K562 (cell line): ENCODE measurements around the gene MYL12B. TPM values are rescaled to one million over a fixed set of nuclear protein-coding genes. Genes with fewer than 3 reads are reported as not detected.

Experiments
- ATAC-seq: fragments of 200-7000 bp; cut with Tn5 transposase; 3 replicates; pipeline ENCODE4 v1.9.1; 2020; ENCODE audit warnings: moderate library complexity
- BruUV-seq: library from RNA; stranded (reverse); fragments of 400-500 nt; replicated peaks from 2 replicates; lab custom pipeline; 2021; lab: Mats Ljungman, UMichigan
- CTCF ChIA-PET: fragments of 300-600 bp; formaldehyde crosslinking; extraction: SDS; loops from one replicate; lab custom pipeline; 2021; ENCODE audit warnings: low intra/inter-chr PET ratio; lab: Yijun Ruan, JAX
- POLR2A ChIA-PET: fragments of 300-600, 350-650 bp; sonication (Branson Sonifier 250); formaldehyde crosslinking; extraction: SDS; loops from one replicate; lab custom pipeline; 2021; ENCODE audit warnings: antibody characterized with exemption, inconsistent platforms; lab: Yijun Ruan, JAX
- DNase-seq, 4 experiments: peaks; one replicate each; pipeline versions ENCODE4 v3.0.0 to v3.0.0-alpha.2; 2011 to 2018; ENCODE audit warnings: low spot score in 3 of 4, mixed read lengths in 3 of 4; ENCODE audit errors: extremely low read depth in 1 of 4
- FAIRE-seq: peaks from 2 replicates; lab custom pipeline; 2011; peaks lifted over from hg19 to GRCh38; lab: Jason Lieb, UNC
- H2AFZ ChIP-seq: 2 replicates; pipeline ENCODE4 v1.6.0; 2011; ENCODE audit warnings: low read depth, low read length, control low read depth, inconsistent platforms
- H3K27ac ChIP-seq: fragments of 200-600 bp; 3 replicates; pipeline ENCODE4 v1.8.0; 2011; ENCODE audit warnings: low read depth, mild to moderate bottlenecking, control low read depth, inconsistent platforms, low read length, moderate library complexity, mixed read lengths; ENCODE audit errors: extremely low read depth
- H3K27me3 ChIP-seq, 2 experiments: fragments of 300-600 bp in 1 of 2; 2 replicates in 1 of 2; 3 replicates in 1 of 2; pipeline versions ENCODE4 v1.6.0 to v1.8.0; 2011; ENCODE audit warnings: inconsistent platforms in 2 of 2, low read length in 2 of 2, mild to moderate bottlenecking in 1 of 2, mixed read lengths in 1 of 2, moderate library complexity in 1 of 2; ENCODE audit not compliant: control insufficient read depth in 2 of 2, insufficient read depth in 2 of 2
- H3K36me3 ChIP-seq: fragments of 300-600 bp; 3 replicates; pipeline ENCODE4 v1.8.0; 2011; ENCODE audit warnings: mild to moderate bottlenecking, low read length, inconsistent platforms; ENCODE audit not compliant: control insufficient read depth, insufficient read depth
- H3K4me1 ChIP-seq, 2 experiments: fragments of 200-600 bp in 1 of 2; replicated peaks in 1 of 2; 2 replicates in 1 of 2; 3 replicates in 1 of 2; pipeline versions ENCODE4 v1.5.1 to v1.8.0; 2011; ENCODE audit warnings: inconsistent platforms in 2 of 2, low read length in 2 of 2, mild to moderate bottlenecking in 1 of 2, mixed read lengths in 1 of 2, moderate library complexity in 1 of 2; ENCODE audit not compliant: control insufficient read depth in 2 of 2, insufficient read depth in 2 of 2
- H3K4me2 ChIP-seq: 2 replicates; pipeline ENCODE4 v1.6.1; 2011; ENCODE audit warnings: low read length, control low read depth, inconsistent platforms, mixed read lengths; ENCODE audit not compliant: insufficient read depth
- H3K4me3 ChIP-seq: fragments of 200-600 bp; sonication (generic), shearing (Covaris generic); 2 replicates; pipeline ENCODE4 v1.5.1; 2016; ENCODE audit warnings: control low read depth, inconsistent platforms
- H3K79me2 ChIP-seq: fragments of 200-600 bp; 3 replicates; pipeline ENCODE4 v1.8.0; 2011; ENCODE audit warnings: low read length, inconsistent platforms; ENCODE audit not compliant: control insufficient read depth, insufficient read depth
- H3K9ac ChIP-seq, 2 experiments: 2 replicates each; pipeline versions ENCODE4 v1.6.0 to v1.6.1; 2011; ENCODE audit warnings: low read depth in 2 of 2, low read length in 2 of 2, control low read depth in 1 of 2, inconsistent platforms in 1 of 2, mild to moderate bottlenecking in 1 of 2, mixed read lengths in 1 of 2; ENCODE audit not compliant: insufficient read depth in 1 of 2
- H3K9me1 ChIP-seq: one replicate; pipeline ENCODE4 v1.6.0; 2011; ENCODE audit warnings: inconsistent platforms, mild to moderate bottlenecking, low read length, moderate library complexity; ENCODE audit not compliant: control insufficient read depth, insufficient read depth
- H3K9me3 ChIP-seq: replicated peaks from 2 replicates; pipeline ENCODE4 v1.5.1; 2011; ENCODE audit warnings: low read depth, low read length, inconsistent platforms; ENCODE audit not compliant: control insufficient read depth, insufficient read depth
- H4K20me1 ChIP-seq: replicated peaks from 2 replicates; pipeline ENCODE4 v1.6.1; 2011; ENCODE audit warnings: low read length, inconsistent platforms, mixed read lengths; ENCODE audit not compliant: control insufficient read depth, insufficient read depth
- ARID1B ChIP-seq: fragments of 450-650 bp; IDR thresholded peaks from 2 replicates; pipeline ENCODE4 v1.6.1; 2016; ENCODE audit warnings: antibody characterized with exemption, mild to moderate bottlenecking, inconsistent platforms
- CBX3 ChIP-seq, 2 experiments: IDR thresholded peaks; 1 replicate in 1 of 2; 2 replicates in 1 of 2; pipeline ENCODE4 v1.6.1; 2012; ENCODE audit warnings: inconsistent platforms in 2 of 2, low read length in 2 of 2, borderline replicate concordance in 1 of 2, control low read depth in 1 of 2
- DPF2 ChIP-seq: fragments of 450-650 bp; IDR thresholded peaks from 2 replicates; pipeline ENCODE4 v1.6.1; 2016
- FOSL1 ChIP-seq: fragments of 200-800 bp; sonication (Bioruptor generic); conservative IDR thresholded peaks from 2 replicates; pipeline ENCODE4 v1.6.1; 2016; ENCODE audit warnings: missing genetic modification characterization, missing compliant biosample characterization
- GATA2 ChIP-seq: sonication (generic); formaldehyde crosslinking; IDR thresholded peaks from 2 replicates; pipeline ENCODE4 v1.4.0; 2020; ENCODE audit warnings: mild to moderate bottlenecking, missing genetic modification reagents
- KDM1A ChIP-seq, 2 experiments: fragments of 450-650 bp; IDR thresholded peaks; 2 replicates each; pipeline ENCODE4 v1.6.1; 2016; ENCODE audit warnings: mild to moderate bottlenecking in 2 of 2
- MAFF ChIP-seq: IDR thresholded peaks from 2 replicates; pipeline ENCODE4 v1.6.1; 2012; ENCODE audit warnings: low read length, improper control_type of control experiment
- NFE2 ChIP-seq: IDR thresholded peaks from 2 replicates; pipeline ENCODE4 v1.6.1; 2014; ENCODE audit warnings: antibody characterized with exemption, low read depth
- SMARCA4 ChIP-seq: fragments of 450-650 bp; IDR thresholded peaks from 2 replicates; pipeline ENCODE4 v1.6.1; 2016
- SMARCE1 ChIP-seq: fragments of 450-650 bp; IDR thresholded peaks from 2 replicates; pipeline ENCODE4 v1.7.1; 2016; ENCODE audit warnings: mild to moderate bottlenecking
- TAF9B ChIP-seq: fragments of 450-650 bp; IDR thresholded peaks from 2 replicates; pipeline ENCODE4 v1.6.1; 2018; ENCODE audit warnings: mild to moderate bottlenecking; ENCODE audit not compliant: partially characterized antibody
- ZNF121 ChIP-seq: sonication (generic); formaldehyde crosslinking; conservative IDR thresholded peaks from 2 replicates; pipeline ENCODE4 v1.8.0; 2022; ENCODE audit warnings: missing genetic modification reagents
- ZNF586 ChIP-seq: fragments of 450-650 bp; formaldehyde crosslinking; conservative IDR thresholded peaks from 2 replicates; pipeline ENCODE4 v1.4.0; 2020; ENCODE audit warnings: mild to moderate bottlenecking, moderate library complexity
- WGBS: fragments of 100-300 bp; shearing (Covaris generic); methylation state at CpG from one replicate; pipeline ENCODE4 v1.1.6; 2016; ENCODE audit warnings: low coverage, mixed read lengths; ENCODE audit not compliant: insufficient coverage; ENCODE audit errors: missing lambda C conversion rate; 5-methylcytosine and 5-hydroxymethylcytosine counted together
- in situ Hi-C: fragments of 300-500 bp; cut with MboI; formaldehyde crosslinking; loops from 4 replicates; pipeline ENCODE4 v1.15.0; 2018; ENCODE audit warnings: inconsistent platforms, mixed read lengths
- intact Hi-C: fragments of 100-400 bp; cut with micrococcal nuclease; formaldehyde crosslinking; loops from 2 replicates; pipeline ENCODE4 v1.14.2; 2022
- polyA plus RNA-seq, 8 experiments: library from polyadenylated mRNA; depleted of rRNA in 4 of 8; stranded (reverse) in 5 of 8; unstranded in 3 of 8; fragments of >200 nt; fragmentation: Nextera tagmentation in 2 of 8; fragmentation: Illumina TruSeq in 1 of 8; extraction: Ambion mirVana in 2 of 8; extraction: Trizol in 1 of 8; gene quantifications; 2 replicates each; pipeline versions ENCODE4 v1.2.1 to v1.2.3, GENCODE V29; 2011 to 2014; ENCODE audit warnings: inconsistent platforms in 1 of 8, missing spikeins in 1 of 8
- total RNA-seq, 7 experiments: library from RNA; depleted of rRNA in 6 of 7; stranded (reverse); fragments of >200 nt in 6 of 7; fragmentation: Illumina TruSeq in 2 of 7; extraction: Trizol in 2 of 7; gene quantifications; 2 replicates each; pipeline versions ENCODE4 v1.2.1 to v1.2.3, GENCODE V29; 2011 to 2021; ENCODE audit warnings: low replicate concordance in 1 of 7
- TF ChIP-seq, protein P1 (sequence below): fragments of 450-650 bp; IDR thresholded peaks from 2 replicates; pipeline ENCODE4 v1.6.1; 2017; ENCODE audit warnings: antibody characterized with exemption, mild to moderate bottlenecking

MYL12B gene
- total and polyA plus RNA-seq, 9 of the 15 experiments (the other 6 are each of a cell fraction or from before 2014, with no cell fraction given), result 220 to 995 (median 463) TPM

DNA sequence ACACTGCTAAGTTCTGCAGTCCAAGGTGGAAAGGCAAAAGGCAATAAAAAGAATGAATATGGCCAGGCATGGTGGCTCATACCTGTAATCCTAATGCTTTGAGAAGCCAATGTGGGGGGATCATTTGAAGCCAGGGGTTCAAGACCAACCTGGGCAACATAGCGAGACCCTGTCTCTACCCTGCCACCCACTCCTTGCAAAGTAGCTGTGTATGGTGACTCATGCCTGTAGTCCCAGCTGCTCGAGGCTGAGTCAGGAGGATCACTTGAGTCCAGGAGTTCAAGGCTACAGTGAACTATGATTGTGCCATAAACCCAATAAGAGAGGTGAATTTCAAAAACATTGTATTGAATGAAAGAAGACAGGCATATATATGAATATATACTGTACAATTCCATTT is 2.4 kb downstream of the MYL12B start:
- in situ Hi-C loops, result no loop called here
- H3K27me3 ChIP-seq, result no peaks in the 10 kb centered on the region
- no peak overlapping the region for H3K27ac ChIP-seq
- no TSS peak for BruUV-seq
- no peak for ATAC-seq
- WGBS, result 22% methylated on average over 2 of the region's 2 CpGs
- peaks cover 27 to 53% of the 10 kb centered on the region in 2 experiments for H3K4me1 ChIP-seq
- H3K9me1 ChIP-seq, result peaks cover 11% of the 10 kb centered on the region
- FAIRE-seq, result peak; percentile 32
- no peak overlapping the region for H3K4me3 ChIP-seq
- peaks cover 62% of the 10 kb centered on the region for H4K20me1 ChIP-seq
- POLR2A ChIA-PET, result interaction anchor here (0.5 to 3.3 kb wide), 12 partner anchors 9 to 339 kb away, joined by 3 to 16 read pairs (median 4); no protein-coding TSS in a partner anchor
- H3K36me3 ChIP-seq, result peaks cover 14% of the 10 kb centered on the region
- intact Hi-C loops, result loop anchor here (5.0 kb wide), 1 partner anchor 398 kb away; no protein-coding TSS in a partner anchor
- H3K9me3 ChIP-seq, result no peaks in the 10 kb centered on the region
- DNase-seq, result peak in 1 of 4 experiments; percentile 64
- CTCF ChIA-PET, result no interaction called here
- peaks cover 89% of the 10 kb centered on the region for H3K79me2 ChIP-seq
- peak overlapping the region; percentile 21; the same call in 1 of the 2 replicates for H3K4me2 ChIP-seq
- no peak overlapping the region for H2AFZ ChIP-seq
- peak overlapping the region; percentile 19 to 22; a peak in 1 of 4 replicates for H3K9ac ChIP-seq
- TF ChIP-seq NFE2, result peak; percentile 32; the same call in 1 of the 2 replicates
- TF ChIP-seq DPF2, result peak; percentile 78
- peak; percentile 48 for TF ChIP-seq TAF9B
- TF ChIP-seq, protein P1, sequence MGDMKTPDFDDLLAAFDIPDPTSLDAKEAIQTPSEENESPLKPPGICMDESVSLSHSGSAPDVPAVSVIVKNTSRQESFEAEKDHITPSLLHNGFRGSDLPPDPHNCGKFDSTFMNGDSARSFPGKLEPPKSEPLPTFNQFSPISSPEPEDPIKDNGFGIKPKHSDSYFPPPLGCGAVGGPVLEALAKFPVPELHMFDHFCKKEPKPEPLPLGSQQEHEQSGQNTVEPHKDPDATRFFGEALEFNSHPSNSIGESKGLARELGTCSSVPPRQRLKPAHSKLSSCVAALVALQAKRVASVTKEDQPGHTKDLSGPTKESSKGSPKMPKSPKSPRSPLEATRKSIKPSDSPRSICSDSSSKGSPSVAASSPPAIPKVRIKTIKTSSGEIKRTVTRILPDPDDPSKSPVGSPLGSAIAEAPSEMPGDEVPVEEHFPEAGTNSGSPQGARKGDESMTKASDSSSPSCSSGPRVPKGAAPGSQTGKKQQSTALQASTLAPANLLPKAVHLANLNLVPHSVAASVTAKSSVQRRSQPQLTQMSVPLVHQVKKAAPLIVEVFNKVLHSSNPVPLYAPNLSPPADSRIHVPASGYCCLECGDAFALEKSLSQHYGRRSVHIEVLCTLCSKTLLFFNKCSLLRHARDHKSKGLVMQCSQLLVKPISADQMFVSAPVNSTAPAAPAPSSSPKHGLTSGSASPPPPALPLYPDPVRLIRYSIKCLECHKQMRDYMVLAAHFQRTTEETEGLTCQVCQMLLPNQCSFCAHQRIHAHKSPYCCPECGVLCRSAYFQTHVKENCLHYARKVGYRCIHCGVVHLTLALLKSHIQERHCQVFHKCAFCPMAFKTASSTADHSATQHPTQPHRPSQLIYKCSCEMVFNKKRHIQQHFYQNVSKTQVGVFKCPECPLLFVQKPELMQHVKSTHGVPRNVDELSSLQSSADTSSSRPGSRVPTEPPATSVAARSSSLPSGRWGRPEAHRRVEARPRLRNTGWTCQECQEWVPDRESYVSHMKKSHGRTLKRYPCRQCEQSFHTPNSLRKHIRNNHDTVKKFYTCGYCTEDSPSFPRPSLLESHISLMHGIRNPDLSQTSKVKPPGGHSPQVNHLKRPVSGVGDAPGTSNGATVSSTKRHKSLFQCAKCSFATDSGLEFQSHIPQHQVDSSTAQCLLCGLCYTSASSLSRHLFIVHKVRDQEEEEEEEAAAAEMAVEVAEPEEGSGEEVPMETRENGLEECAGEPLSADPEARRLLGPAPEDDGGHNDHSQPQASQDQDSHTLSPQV, result 0 out of 2 replicates have a peak, but pooled peaks have one; percentile 21
- TF ChIP-seq GATA2 (CRISPR knock-in tag), result no peak
- TF ChIP-seq FOSL1 (tag), result peak; percentile 84
- TF ChIP-seq ZNF586 (CRISPR knock-in tag), result no peak
- 0 out of 2 replicates have a peak, but pooled peaks have one; percentile 10 for TF ChIP-seq MAFF
- peak in 1 of 2 experiments; percentile 45; a peak in 1 of 3 replicates for TF ChIP-seq CBX3 (IDR thresholded peaks at IDR 0.05; ENCODE audit: borderline replicate concordance in 1 of 2, low read length in 2 of 2)
- TF ChIP-seq ARID1B, result peak; percentile 54; the same call in 1 of the 2 replicates
- TF ChIP-seq ZNF121, result peak; percentile 97
- TF ChIP-seq SMARCA4, result peak; percentile 52
- peak; percentile 62; the same call in 1 of the 2 replicates for TF ChIP-seq SMARCE1
- TF ChIP-seq KDM1A (IDR thresholded peaks at IDR 0.05), result peak in 1 of 2 experiments; percentile 51; a peak in 3 of 4 replicates
